Measurements from ENCODE around the gene TAGLN2. TPM values are rescaled to one million over a fixed set of nuclear protein-coding genes. Genes with fewer than 3 reads are reported as not detected.

TAGLN2 gene
- total and polyA plus RNA-seq, 9 of the 15 experiments (the other 6 are each of a cell fraction or from before 2014, with no cell fraction given), result 192 to 683 (median 455) TPM

DNA sequence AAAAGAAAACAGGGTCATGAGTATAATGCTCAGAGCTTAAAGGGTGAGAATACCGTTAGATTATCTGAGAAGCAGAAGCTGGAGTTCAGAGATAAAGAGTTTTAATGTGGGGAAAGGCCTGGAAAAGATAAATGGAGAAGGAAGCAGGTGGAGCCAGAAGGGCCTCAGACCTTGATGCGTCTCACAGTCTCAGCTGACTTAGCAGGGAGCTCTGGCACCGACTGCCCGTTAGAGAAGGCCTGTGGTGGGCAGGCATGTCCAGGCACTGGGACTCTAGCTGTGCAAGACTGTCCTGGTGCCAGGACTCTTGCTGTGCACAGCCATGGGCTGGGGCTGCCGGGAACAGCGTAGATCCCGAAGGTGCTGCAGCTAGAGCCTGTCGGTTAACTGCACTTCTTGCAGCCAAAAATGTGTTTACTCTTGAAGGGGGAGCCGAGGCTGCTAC, 32.5 kb upstream of the TAGLN2 start (continued):
- TF ChIP-seq SREBF2 (CRISPR knock-in tag; IDR thresholded peaks at IDR 0.05) (no peak), ZNF384 (IDR thresholded peaks at IDR 0.05; ENCODE audit: low read depth, low read length) (no peak), PHB2 (IDR thresholded peaks at IDR 0.05; ENCODE audit: low read depth) (peak; percentile 81; the same call in 1 of the 2 replicates), ZNF165 (CRISPR knock-in tag; IDR thresholded peaks at IDR 0.05; ENCODE audit: borderline replicate concordance) (no peak), ZNF766 (CRISPR knock-in tag; conservative IDR thresholded peaks at IDR 0.05) (peak; percentile 45; the same call in 1 of the 2 replicates), NCOA1 (IDR thresholded peaks at IDR 0.05; ENCODE audit: low read depth) (0 out of 2 replicates have a peak, but pooled peaks have one; percentile 18), NR4A1 (CRISPR knock-in tag; IDR thresholded peaks at IDR 0.05) (0 out of 2 replicates have a peak, but pooled peaks have one; percentile 66), NR4A1 (tag; IDR thresholded peaks at IDR 0.05) (peak; percentile 53; the same call in 1 of the 2 replicates), HMGN3 (IDR thresholded peaks at IDR 0.05; ENCODE audit: borderline replicate concordance, extremely low read depth, insufficient read length, low read depth, low read length) (peak; percentile 22), KDM5B (IDR thresholded peaks at IDR 0.05; ENCODE audit: insufficient replicate concordance, low read depth, low read length) (no peak), SMARCC2 (IDR thresholded peaks at IDR 0.05; ENCODE audit: low read depth) (peak; percentile 80; the same call in 1 of the 2 replicates), MAZ (CRISPR knock-in tag; conservative IDR thresholded peaks at IDR 0.05 in 1 of 2, IDR thresholded peaks at IDR 0.05 in 1 of 2) (0 out of 4 replicates have a peak, but pooled peaks of 1 of the 2 experiments have one; percentile 48), HDAC3 (IDR thresholded peaks at IDR 0.05; ENCODE audit: borderline replicate concordance, partially characterized antibody) (no peak), ZNF561 (CRISPR knock-in tag; conservative IDR thresholded peaks at IDR 0.05) (no peak), HLTF (IDR thresholded peaks at IDR 0.05) (no peak), RUNX1 (IDR thresholded peaks at IDR 0.05; ENCODE audit: low read depth) (no peak)
- TF ChIP-seq, protein P1, sequence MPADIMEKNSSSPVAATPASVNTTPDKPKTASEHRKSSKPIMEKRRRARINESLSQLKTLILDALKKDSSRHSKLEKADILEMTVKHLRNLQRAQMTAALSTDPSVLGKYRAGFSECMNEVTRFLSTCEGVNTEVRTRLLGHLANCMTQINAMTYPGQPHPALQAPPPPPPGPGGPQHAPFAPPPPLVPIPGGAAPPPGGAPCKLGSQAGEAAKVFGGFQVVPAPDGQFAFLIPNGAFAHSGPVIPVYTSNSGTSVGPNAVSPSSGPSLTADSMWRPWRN (IDR thresholded peaks at IDR 0.05; ENCODE audit: low read depth), result 0 out of 2 replicates have a peak, but pooled peaks have one; percentile 43
- TF ChIP-seq, protein P2, sequence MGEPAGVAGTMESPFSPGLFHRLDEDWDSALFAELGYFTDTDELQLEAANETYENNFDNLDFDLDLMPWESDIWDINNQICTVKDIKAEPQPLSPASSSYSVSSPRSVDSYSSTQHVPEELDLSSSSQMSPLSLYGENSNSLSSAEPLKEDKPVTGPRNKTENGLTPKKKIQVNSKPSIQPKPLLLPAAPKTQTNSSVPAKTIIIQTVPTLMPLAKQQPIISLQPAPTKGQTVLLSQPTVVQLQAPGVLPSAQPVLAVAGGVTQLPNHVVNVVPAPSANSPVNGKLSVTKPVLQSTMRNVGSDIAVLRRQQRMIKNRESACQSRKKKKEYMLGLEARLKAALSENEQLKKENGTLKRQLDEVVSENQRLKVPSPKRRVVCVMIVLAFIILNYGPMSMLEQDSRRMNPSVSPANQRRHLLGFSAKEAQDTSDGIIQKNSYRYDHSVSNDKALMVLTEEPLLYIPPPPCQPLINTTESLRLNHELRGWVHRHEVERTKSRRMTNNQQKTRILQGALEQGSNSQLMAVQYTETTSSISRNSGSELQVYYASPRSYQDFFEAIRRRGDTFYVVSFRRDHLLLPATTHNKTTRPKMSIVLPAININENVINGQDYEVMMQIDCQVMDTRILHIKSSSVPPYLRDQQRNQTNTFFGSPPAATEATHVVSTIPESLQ (CRISPR knock-in tag; IDR thresholded peaks at IDR 0.05), result no peak
- TF ChIP-seq, protein P3, sequence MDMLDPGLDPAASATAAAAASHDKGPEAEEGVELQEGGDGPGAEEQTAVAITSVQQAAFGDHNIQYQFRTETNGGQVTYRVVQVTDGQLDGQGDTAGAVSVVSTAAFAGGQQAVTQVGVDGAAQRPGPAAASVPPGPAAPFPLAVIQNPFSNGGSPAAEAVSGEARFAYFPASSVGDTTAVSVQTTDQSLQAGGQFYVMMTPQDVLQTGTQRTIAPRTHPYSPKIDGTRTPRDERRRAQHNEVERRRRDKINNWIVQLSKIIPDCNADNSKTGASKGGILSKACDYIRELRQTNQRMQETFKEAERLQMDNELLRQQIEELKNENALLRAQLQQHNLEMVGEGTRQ (CRISPR knock-in tag; IDR thresholded peaks at IDR 0.05), result no peak
- TF ChIP-seq, protein P4, sequence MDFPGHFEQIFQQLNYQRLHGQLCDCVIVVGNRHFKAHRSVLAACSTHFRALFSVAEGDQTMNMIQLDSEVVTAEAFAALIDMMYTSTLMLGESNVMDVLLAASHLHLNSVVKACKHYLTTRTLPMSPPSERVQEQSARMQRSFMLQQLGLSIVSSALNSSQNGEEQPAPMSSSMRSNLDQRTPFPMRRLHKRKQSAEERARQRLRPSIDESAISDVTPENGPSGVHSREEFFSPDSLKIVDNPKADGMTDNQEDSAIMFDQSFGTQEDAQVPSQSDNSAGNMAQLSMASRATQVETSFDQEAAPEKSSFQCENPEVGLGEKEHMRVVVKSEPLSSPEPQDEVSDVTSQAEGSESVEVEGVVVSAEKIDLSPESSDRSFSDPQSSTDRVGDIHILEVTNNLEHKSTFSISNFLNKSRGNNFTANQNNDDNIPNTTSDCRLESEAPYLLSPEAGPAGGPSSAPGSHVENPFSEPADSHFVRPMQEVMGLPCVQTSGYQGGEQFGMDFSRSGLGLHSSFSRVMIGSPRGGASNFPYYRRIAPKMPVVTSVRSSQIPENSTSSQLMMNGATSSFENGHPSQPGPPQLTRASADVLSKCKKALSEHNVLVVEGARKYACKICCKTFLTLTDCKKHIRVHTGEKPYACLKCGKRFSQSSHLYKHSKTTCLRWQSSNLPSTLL (IDR thresholded peaks at IDR 0.05), result no peak
- TF ChIP-seq, protein P5, sequence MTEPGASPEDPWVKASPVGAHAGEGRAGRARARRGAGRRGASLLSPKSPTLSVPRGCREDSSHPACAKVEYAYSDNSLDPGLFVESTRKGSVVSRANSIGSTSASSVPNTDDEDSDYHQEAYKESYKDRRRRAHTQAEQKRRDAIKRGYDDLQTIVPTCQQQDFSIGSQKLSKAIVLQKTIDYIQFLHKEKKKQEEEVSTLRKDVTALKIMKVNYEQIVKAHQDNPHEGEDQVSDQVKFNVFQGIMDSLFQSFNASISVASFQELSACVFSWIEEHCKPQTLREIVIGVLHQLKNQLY (CRISPR knock-in tag; conservative IDR thresholded peaks at IDR 0.05), result no peak
- TF ChIP-seq, protein P6, sequence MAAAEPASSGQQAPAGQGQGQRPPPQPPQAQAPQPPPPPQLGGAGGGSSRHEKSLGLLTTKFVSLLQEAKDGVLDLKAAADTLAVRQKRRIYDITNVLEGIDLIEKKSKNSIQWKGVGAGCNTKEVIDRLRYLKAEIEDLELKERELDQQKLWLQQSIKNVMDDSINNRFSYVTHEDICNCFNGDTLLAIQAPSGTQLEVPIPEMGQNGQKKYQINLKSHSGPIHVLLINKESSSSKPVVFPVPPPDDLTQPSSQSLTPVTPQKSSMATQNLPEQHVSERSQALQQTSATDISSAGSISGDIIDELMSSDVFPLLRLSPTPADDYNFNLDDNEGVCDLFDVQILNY (CRISPR knock-in tag; IDR thresholded peaks at IDR 0.05), result no peak
